GM18498 (cell line): ENCODE results near the gene HIGD1A.

ENCODE experiments used
- ATAC-seq: cut with Tn5 transposase; IDR thresholded peaks from one replicate; pipeline ENCODE4 v1.9.1; 2021; ENCODE audit warnings: mild to moderate bottlenecking, moderate library complexity; ENCODE audit not compliant: unreplicated experiment

The HIGD1A gene

DNA sequence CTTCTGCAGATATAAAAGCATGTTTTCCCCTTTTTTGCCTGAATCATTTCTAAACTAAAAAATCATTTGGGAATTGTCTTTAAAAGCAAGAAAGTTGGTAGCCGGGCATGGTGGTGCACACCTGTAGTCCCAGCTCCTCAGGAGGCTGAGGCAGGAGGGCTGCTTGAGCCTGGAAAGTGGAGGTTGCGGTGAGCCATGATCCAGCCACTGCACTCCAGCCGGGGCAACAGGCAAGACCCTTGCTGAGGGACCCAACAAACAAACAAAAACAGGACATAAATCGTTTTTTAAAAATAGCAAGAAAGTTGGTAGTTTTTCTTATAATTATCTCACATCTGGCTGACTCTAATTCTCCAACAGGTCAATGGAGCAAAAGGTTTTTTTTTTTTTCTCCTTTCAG is 2.5 kb downstream of the HIGD1A start:
- ATAC-seq = no peak

DNA sequence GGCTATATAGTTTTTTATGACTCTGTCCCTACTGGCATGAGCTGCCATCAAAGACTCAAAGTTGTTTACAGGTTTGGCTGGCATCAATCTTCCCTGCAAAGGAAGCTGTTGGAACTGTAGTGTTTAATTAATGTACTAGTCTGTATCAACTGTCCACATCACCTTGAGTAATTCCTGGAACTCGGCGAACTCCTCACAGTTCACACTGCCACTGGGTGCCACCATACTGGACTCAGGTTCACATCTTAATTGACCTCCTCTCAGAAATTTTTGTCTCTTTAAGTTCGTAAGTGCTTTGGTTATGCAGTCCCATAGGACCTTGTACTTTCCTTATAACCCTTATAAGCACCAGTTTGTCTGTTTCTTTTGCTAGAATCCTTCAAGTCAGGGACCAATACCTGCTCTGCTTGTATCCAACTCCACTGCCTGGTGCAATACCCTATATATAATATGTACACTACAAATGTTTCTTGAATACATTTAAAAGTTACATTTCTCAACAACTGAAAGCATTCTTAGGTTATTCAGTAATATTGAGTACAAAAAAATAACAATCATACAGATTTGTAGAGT is 3.2 kb downstream of the HIGD1A start:
- ATAC-seq = no peak

DNA sequence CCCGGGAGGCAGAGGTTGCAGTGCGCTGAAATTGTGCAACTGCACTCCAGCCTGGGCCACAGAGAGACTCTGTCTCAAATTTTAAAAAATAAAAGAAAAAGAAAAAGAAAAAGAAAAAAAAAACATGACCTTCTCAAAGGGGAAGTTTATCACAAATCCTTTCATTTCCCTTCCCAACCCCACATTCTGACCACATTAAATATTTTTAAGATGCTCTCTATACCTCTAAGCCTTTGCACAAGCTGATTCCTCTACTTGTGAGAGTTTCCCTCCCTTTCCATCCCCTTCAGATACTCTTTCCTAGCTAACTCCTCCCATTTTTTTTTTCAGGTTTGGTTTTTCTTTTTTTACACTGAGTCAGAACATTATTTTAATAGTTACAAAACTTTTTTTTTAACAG is 4.0 kb downstream of the HIGD1A start:
- no peak for ATAC-seq

DNA sequence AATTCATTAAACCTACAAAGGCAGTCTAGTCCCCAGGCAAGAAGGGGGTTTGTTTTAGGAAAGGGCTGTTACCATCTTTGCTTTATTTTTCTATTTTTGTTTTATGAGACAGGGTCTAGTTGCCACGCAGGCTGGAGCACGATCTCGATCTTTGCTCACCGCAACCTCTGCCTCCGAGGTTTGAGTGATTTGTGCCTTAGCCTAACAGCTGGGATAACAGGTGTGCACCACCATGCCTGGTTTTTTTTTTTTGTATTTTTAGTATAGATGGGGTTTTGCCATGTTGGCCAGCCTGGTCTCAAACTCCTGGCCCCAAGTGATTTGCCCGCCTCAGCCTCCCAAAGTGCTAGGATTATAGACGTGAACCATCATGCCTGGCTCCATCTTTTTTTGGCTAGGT is 4.9 kb downstream of the HIGD1A start:
- ATAC-seq = no peak

DNA sequence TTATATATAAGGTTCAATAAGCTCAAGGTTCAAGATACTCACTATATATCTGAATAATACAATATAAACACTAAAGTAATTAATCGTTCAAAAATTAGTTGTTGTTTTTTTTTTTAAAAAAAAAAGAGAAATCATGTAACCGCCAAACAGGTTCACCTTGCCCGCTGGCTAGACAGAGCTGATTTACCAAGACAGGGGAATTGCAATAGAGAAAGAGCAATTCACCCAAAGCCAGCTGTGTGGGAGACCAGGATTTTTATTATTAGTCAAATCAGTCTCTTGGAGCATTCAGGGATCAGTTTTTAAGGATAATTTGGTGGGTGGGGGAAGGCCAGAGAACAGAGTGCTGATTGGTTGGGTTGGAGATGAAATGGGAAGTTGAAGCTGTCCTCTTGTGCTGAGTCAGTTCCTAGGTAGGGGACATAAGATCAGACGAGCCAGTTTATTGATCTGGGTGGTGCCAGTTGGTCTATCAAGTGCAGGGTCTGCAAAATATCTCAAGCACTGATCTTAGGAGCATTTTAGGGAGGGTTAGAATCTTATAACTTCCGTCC is 7.9 kb downstream of the HIGD1A start:
- ATAC-seq = no peak

DNA sequence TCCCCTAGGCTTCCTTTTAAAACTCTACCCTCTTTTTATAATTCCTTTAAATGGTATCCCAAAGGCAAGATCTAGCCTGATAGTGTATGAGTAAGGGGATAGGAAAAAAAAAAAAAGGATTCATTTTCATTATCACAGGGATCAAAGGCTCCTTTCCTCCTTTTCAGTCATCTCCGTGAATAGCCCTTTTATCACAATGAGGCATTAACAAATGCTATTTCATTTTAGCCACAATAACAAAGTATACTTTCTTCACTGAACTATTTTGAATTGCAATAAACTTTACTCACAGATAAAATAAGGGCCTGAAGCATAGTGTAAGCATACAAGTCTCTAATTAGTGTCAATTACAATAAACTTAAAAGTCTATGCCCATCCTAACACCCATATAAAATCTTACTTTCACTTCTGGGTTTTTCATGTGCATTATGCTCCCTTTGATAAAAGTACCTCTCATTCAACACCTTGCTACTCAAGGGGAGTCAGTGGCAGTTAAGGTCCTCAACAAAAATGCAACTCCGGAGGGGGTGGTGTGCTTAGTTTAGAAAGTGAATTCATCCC is 8.6 kb downstream of the HIGD1A start:
- no peak for ATAC-seq

DNA sequence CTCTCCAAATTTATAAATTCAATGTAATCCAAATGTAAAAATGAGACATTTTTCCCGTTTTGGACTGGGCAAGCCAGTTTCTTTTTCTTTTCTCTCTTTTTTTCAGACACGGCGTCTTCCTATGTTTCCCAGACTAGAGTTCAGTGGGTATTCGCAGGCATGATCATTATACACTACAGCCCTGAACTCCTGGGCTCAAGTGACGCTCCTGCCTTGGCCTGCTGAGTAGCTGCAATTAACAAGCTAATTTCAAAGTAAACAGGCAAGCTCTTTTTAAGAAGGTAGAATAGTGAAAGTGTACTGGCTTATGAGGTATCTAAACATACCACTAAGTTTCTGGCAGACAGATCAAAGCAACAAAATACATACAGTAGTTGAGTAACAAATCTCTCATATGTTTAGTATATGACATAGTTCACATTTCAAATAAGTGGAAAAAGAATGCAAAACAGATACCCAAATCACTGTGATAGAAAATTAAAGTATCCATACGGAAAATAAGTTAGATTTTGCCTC is 13.5 kb downstream of the HIGD1A start:
- ATAC-seq = no peak

DNA sequence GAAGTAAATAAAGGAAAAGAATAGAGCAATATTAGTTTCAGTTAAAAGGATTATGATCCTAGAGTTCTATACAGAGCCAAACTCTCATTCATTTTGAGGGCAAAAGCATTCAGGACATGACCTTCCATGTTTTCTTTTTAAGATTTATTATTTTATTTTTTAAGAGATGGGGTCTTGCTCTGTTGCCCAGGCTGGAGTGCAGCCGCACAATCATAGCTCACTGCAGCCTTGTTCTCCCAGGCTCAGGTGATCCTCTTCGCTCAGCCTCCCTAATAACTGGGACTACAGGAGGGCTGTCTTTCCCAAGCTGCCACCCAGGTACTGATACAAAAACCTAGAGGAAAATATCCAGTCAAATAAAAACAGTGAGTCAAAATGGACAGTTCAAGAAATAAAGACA is 17.7 kb downstream of the HIGD1A start:
- ATAC-seq = no peak

DNA sequence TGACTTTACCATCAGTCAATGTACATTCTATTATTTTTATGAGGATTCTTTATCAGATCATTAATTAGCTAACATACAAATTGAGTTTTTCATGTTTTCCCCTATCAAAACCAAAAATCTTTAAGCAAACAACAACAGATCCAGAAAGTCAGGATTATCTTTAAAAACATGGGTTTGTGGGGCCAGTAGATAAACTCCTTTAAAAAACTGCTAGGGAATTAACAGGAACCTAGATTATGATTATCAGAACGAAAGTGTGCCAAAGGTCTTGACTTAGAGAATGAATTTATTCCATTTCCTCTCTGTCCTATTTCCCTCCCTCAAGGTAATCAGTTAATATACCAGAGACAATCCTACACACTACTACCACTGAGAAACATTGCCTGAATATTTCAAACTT is 18.1 kb downstream of the HIGD1A start:
- ATAC-seq = no peak

DNA sequence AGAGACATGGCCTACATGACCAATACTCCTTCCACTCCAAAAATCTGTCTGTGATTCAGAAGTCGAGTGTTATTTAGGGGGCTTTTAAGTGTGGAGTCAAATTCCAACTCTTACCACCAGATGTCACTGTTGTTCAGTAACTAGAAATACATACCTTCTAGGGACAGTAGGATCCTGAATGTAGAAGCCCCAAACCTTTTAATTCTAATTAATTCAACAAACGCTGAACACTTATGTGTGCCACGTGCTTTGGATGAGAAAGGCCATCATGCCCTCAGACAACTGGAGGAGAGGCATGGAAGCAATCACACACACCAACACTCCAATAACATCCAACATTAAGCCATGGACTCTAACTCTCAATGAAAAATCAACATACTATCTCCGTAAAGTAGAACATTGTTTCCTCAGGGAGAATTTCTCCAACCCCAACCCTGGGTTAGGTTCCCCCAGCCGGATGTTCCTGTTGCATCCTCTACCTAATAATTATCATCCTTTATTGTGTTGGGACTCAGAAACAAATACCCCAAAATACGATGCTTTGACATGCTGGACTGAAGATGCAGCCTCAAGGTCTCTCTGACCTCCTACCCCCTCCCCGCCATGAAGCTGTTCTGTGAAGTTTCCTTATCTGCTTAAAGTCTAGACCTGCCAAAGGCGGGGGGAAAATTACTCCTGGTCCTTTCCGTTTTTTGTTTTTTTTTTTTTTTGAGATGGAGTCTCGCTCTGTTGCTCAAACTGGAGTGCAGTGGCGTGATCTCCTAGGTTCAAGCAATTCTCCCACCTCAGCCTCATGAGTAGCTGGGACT is 23.2 kb downstream of the HIGD1A start:
- no peak for ATAC-seq

DNA sequence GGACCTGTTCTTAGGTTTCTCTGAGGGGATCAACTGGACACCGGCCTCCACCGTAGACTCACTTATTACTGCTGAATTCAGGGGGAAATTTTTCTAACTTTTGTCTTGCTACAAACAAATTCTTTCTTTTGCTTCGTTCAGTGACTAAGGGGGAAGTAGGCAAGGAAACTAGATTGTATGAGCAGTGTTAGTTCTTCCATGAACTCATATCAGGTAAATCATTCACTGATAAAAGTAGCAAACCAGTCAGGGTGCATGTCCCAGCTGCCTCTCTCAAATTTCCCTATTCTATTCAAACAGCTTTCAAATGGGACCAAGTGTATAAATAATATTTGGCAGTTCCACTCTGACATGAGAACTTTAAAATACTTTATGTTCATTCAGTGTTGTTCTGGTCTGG is 23.9 kb downstream of the HIGD1A start:
- no peak for ATAC-seq

DNA sequence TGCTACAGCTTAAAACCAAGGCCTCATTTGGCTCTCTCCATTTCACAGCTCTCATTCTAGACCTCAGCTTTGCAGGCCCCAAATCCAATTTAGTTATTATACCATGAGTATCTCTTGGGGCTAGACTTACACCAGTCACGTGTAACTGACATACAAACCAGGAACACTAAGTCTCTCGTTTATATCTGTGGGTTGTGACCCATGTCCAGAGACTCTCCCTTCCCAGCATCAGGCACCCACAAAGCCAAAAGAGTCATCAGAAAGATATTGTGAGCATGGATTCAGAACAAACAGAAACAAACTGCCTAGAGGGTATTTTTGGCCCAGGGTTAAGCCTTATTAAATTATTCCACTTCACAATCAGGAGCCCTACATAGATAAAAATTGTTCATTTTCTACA is 25.6 kb downstream of the HIGD1A start:
- ATAC-seq = no peak

DNA sequence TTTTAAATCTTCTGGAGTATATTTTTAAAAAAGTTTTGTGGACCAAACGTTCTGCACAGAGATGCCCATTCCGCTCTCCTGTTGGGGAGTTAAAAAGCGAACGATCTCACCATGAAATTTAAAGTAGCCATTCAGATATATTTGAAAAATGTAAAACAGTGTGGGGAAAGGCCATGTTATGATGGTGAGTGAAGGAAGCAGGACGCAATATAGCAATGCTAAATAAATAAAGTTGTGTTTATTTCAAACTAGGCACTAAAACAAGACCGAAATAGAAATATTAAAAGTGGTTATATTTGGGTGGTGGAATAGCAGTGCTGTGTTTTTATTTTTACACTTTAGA is 30.9 kb downstream of the HIGD1A start:
- ATAC-seq = peak; percentile 17

DNA sequence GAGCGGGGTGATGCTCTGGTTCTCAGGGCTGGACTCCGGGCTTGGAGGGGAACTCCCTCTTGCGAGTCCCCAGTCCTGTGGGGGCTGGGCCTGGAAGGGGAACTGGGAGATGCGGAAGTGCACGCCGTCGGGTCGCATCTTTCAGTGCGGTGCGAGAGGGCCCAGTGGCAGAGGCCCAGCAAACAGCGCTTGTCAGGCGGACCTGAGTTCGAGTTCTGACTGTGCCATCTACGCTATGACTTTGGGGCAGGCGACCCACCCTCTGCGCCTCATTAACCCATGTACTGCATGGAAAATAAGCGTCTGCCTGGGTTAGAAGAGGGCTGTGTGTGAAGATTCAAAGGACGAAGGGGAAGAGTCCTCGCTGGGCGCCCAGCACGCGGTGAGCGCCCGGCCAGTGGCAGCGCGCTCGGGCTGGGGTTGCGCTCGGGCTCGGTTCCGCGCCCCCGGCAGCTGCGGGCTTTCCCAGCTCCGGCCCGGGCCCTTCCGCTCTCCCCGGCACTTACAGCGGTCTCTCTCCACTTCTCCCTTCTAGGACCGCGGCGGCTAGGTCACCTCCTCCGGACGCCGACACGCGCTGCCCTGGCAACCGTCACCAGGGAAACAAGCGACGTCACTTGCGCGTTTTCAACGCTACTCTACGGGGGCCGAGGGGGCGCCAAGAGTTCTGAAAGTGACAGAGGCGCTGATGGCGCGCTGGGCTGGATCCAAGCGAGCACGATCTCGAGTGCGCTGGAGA is 31.5 kb downstream of the HIGD1A start, which contains the start of gene CCDC13:
Gene CCDC13 (minus strand): TSS at position 584 of the 739 bp plus-strand sequence. CDS start 14,908 bp downstream, outside the sequence.
- peak; percentile 99 for ATAC-seq

DNA sequence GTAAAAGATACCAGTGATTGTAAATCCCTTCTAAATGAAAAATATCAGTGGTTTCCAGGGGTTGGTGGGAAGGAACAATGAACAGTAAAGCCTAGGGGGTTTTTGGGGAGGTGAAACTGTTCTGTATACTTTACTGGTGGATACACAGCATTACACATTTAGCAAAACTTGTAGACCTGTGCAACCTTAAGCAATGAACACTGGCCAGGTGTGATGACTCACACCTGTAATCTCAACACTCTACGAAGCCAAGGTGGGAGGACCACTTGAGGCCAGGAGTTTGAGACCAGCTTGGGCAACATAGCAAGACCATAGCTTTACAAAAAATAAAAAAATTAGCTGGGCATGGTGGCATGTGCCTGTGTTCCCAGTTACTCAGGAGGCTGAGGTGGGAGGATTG is 33.0 kb downstream of the HIGD1A start:
- ATAC-seq = no peak

DNA sequence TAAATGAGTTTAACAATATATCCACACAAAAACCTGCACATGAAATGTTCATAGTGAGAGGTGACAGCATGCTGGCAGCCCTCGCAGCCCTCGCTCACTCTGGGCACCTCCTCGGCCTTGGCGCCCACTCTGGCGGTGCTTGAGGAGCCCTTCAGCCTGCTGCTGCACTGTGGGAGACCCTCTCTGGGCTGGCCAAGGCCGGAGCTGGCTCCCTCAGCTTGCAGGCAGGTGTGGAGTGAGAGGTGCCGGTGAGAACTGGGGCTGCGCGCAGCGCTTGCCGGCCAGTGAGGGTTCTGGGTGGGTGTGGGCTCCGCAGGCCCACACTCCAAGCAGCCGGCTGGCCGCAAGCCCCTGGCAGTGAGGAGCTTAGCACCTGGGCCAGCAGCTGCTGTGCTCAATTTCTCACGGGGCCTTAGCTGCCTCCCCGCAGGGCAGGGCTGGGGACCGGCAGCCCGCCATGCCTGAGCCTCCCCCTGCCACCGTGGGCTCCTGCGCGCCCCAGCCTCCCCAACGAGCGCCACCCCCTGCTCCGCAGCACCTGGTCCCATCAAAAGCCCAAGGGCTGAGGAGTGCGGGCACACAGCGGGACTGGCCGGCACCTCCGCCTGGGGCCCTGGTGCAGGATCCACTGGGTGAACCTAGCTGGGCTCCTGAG is 34.7 kb downstream of the HIGD1A start:
- no peak for ATAC-seq

DNA sequence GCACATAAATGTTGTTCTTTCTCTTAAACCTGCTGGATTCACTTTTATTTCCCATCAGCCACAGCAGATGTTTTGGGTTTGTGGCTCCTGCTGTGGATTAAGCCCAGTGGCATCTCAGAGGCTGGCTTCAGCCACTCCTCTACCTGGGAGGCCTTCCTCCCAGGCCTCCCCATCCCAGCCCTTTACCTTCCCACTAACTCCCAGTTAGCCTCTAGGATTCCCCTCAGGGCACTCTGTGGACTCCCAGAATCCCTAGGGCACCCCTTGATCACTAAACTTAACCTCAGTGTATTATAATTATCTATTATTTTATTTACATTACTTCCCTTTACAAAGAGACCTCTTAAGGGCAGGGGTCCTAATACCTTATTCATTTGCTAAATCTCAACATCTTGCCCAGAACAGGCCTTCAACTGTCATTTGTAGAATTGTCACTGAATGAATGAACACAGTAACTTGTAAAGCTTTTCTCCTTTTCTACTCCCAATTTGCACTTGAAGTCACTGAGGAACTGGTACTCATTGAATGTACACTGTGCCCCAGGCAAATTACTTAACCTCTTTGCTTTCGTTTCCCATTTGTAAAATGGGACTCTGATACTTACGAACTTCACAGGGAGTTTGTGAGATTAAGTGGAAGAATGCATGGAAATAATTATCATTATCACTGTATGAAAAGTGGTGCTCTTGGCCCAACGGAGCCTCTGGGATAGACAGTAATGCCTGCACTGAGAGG is 39.6 kb downstream of the HIGD1A start:
- ATAC-seq = no peak

DNA sequence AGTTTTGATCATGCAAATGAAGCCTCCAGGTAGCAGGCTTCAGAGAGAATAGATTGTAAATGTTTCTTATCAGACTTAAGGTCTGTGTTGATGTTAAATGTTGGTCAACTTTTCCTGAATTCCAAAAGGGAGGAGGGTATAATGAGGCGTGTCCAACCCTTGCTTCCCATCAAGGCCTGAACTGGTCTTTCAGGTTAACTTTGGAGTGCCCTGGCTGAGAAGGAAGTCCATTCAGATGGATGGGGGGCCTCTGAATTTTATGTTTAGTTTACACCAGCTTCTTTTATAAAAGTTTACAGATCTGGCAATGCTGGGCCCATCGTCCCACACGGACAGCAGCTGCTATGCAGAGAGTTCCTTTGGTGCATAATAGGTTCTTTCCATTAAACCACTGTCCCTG is 40.2 kb downstream of the HIGD1A start:
- no peak for ATAC-seq

DNA sequence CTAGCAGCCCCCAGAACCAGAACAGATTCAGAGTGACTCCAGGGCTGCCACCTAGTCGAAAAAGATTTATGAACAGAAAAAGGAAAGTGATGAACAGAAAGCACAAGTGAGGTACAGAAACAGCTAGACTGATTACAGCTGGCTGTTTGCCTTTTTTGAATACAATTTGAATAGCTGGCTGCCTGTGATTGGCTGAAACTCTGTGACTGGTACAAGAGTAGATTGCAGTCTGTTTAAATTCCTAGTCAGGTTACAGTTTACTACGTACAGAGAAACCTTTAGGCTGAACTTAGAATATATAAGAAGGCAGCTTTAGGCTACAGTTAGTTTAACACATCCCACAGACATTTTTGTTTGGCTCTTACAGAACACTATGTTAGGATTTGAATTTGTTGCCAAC is 41.3 kb downstream of the HIGD1A start:
- ATAC-seq = no peak
